GM10248 (cell line): Measurements from ENCODE around the gene E2F8.

Experiments used
- CTCF ChIA-PET: fragments of 300-600 bp; sonication (Branson Sonifier 250); formaldehyde crosslinking; extraction: SDS; loops from one replicate; lab custom pipeline; 2021; ENCODE audit warnings: antibody characterized with exemption; lab: Yijun Ruan, JAX
- POLR2A ChIA-PET: fragments of 350-650 bp; sonication (Branson Sonifier 250); formaldehyde crosslinking; extraction: SDS; loops from one replicate; lab custom pipeline; 2020; ENCODE audit warnings: antibody characterized with exemption; lab: Yijun Ruan, JAX
- DNase-seq: peaks from one replicate; pipeline ENCODE4 v3.0.0; 2012; ENCODE audit errors: extremely low spot score
- TF ChIP-seq, protein P1 (sequence below): IDR thresholded peaks from 2 replicates; pipeline ENCODE4 v1.5.1; 2012; ENCODE audit warnings: mild to moderate bottlenecking, low read depth; ENCODE audit errors: extremely low read depth, missing control alignments, control extremely low read depth

E2F8 gene

GRCh38 chr11:19194620-19195308, 46.0 kb downstream of the E2F8 start:
- ChIA-PET POLR2A (interaction anchor here (0.6 kb wide), 1 partner anchor 480 kb away, joined by 3 read pairs; no protein-coding TSS in a partner anchor), CTCF (no interaction called here)
- DNase-seq = no peak
- TF ChIP-seq, protein P1, sequence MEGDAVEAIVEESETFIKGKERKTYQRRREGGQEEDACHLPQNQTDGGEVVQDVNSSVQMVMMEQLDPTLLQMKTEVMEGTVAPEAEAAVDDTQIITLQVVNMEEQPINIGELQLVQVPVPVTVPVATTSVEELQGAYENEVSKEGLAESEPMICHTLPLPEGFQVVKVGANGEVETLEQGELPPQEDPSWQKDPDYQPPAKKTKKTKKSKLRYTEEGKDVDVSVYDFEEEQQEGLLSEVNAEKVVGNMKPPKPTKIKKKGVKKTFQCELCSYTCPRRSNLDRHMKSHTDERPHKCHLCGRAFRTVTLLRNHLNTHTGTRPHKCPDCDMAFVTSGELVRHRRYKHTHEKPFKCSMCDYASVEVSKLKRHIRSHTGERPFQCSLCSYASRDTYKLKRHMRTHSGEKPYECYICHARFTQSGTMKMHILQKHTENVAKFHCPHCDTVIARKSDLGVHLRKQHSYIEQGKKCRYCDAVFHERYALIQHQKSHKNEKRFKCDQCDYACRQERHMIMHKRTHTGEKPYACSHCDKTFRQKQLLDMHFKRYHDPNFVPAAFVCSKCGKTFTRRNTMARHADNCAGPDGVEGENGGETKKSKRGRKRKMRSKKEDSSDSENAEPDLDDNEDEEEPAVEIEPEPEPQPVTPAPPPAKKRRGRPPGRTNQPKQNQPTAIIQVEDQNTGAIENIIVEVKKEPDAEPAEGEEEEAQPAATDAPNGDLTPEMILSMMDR = no peak

DNA sequence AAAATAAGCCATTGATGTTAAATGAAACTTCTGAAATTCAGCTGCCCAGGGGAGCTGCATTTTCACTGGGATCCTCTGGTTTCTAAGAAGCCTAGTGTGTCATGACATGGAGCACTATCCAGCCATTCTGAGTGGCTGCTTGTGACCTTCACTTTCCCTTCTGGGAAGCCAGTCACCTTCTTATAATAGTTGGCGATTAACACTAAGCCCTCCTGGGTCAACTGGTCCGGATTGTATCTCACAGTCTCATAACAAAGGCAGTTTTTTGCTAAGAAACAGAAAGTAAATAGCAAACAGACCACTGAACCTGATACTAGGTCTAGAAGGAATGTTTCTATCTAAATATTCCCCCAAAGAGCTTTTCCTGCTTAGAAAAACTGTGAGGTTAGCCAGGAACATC, 46.8 kb downstream of the E2F8 start:
- no peak for DNase-seq
- CTCF ChIA-PET = no interaction called here
- TF ChIP-seq, protein P1 = no peak
- POLR2A ChIA-PET = interaction anchor here (0.6 kb wide), 1 partner anchor 481 kb away, joined by 3 read pairs; no protein-coding TSS in a partner anchor

DNA sequence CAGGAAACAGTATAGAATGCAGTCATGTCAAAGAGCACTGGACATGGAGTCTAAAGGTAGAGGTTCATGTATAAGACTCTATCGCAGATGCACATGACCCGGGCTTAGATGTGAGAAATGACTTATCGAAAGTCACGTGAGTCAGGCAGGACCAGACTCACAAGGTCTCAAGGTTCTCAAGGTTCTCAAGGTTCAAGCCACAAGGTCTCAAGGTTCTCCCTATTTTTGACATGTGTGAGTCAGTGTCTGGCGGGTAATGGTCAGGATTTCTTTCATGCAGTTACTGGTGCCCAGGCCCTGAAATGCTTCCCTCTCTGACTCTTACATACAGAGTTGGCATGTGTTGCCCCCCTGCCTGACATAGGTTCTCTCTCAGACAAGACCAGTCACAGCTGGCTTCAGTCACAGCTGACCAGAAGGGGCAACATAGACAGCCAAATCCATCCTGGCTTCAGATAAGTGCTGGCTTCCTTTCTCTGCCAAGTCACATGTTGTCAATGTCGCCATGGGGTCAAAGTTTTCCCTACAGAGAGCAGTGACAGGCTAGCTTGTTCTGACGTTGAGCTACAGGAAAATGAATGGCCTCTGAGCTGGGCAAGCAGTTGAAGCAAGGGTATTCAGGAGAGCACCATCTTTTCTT, 49.1 kb downstream of the E2F8 start:
- CTCF ChIA-PET = no interaction called here
- POLR2A ChIA-PET = no interaction called here
- no peak for DNase-seq
- TF ChIP-seq, protein P1 = no peak

GRCh38 chr11:19187833-19188258, 52.9 kb downstream of the E2F8 start:
- no peak for DNase-seq
- POLR2A ChIA-PET = no interaction called here
- CTCF ChIA-PET = interaction anchor here (1.1 kb wide), 1 partner anchor 14 kb away, joined by 3 read pairs; the partner anchor contains the start of gene CSRP3
- TF ChIP-seq, protein P1 = no peak

- TF ChIP-seq, protein P1 = no peak
- ChIA-PET POLR2A (no interaction called here), CTCF (interaction anchor here (1.1 to 1.5 kb wide), 3 partner anchors 13 to 21 kb away, joined by 3 to 4 read pairs (median 3); partner anchors contain the start of gene CSRP3)
- no peak for DNase-seq
Measured at GRCh38 chr11:19187114-19187832, 53.5 kb downstream of the E2F8 start.

GRCh38 chr11:19185516-19186052, 55.2 kb downstream of the E2F8 start:
- CTCF ChIA-PET = interaction anchor here (1.4 to 1.5 kb wide), 2 partner anchors 15 to 20 kb away, joined by 3 to 4 read pairs; no protein-coding TSS in a partner anchor
- DNase-seq = no peak
- TF ChIP-seq, protein P1 = no peak
- POLR2A ChIA-PET = no interaction called here
